Muscle of leg (tissue), 11 donors: ENCODE measurements around the gene PACSIN2. TPM values are rescaled to one million over a fixed set of nuclear protein-coding genes. Genes with fewer than 3 reads are reported as not detected.
"Not testable (repeated sequence)": the region's sequence is repeated elsewhere in the genome, so short reads cannot be mapped to it uniquely, and the experiment has no call there.

Experiments
- DNase-seq: peaks from one replicate; pipeline ENCODE4 v3.0.0; 2013
- H3K27ac ChIP-seq: one replicate; pipeline ENCODE4 v1.5.1; 2013; ENCODE audit warnings: mild to moderate bottlenecking, low read length, control low read depth
- H3K27me3 ChIP-seq: one replicate; pipeline ENCODE4 v1.6.1; 2013; ENCODE audit warnings: low read length; ENCODE audit not compliant: control insufficient read depth, insufficient read depth
- H3K36me3 ChIP-seq: one replicate; pipeline ENCODE4 v1.6.1; 2013; ENCODE audit warnings: low read length; ENCODE audit not compliant: control insufficient read depth, insufficient read depth
- H3K4me1 ChIP-seq: one replicate; pipeline ENCODE4 v1.6.1; 2013; ENCODE audit warnings: low read length; ENCODE audit not compliant: control insufficient read depth, insufficient read depth
- H3K4me3 ChIP-seq: one replicate; pipeline ENCODE4 v1.5.1; 2013; ENCODE audit warnings: low read length, control low read depth
- H3K9me3 ChIP-seq: replicated peaks from 2 replicates; pipeline ENCODE4 v1.6.1; 2013; ENCODE audit warnings: low read depth, low read length; ENCODE audit not compliant: control insufficient read depth
- WGBS: methylation state at CpG from one replicate; pipeline ENCODE4 v1.1.5; 2013; ENCODE audit warnings: missing lambda C conversion rate; ENCODE audit not compliant: insufficient coverage; 5-methylcytosine and 5-hydroxymethylcytosine counted together
- polyA plus RNA-seq, 8 donors: library from polyadenylated mRNA; unstranded; fragments of 120-200 nt; gene quantifications; one replicate each; pipeline versions ENCODE4 v1.2.1 to v1.2.3, GENCODE V29; 2013; ENCODE audit warnings: inconsistent platforms in 1 of 8, low replicate concordance in 1 of 8; ENCODE audit not compliant: insufficient read length in 8 of 8, insufficient read depth in 1 of 8
- total RNA-seq: library from RNA; stranded (reverse); fragments of 120-200 nt; gene quantifications from one replicate; pipeline ENCODE4 v1.2.4, GENCODE V29; 2013

Gene PACSIN2
- total and polyA plus RNA-seq, 9 donors: 23.1 to 38.6 (median 30.5) TPM

- Histone ChIP-seq H3K9me3 (no peaks in the 10 kb centered on the region), H3K4me3 (no peak overlapping the region), H3K4me1 (peaks cover 28% of the 10 kb centered on the region), H3K27ac (peak overlapping the region; percentile 43), H3K27me3 (no peaks in the 10 kb centered on the region), H3K36me3 (no peaks in the 10 kb centered on the region)
- WGBS: 44% methylated on average over 3 of the region's 8 CpGs
- DNase-seq: peak; percentile 88
Measured at GRCh38 chr22:42967933-42968332, 47.0 kb downstream of the PACSIN2 start.

GRCh38 chr22:42967005-42967404 is 47.9 kb downstream of the PACSIN2 start:
- no peaks in the 10 kb centered on the region for H3K9me3 ChIP-seq
- H3K4me3 ChIP-seq: no peak overlapping the region
- H3K4me1 ChIP-seq: peaks cover 30% of the 10 kb centered on the region
- no peaks in the 10 kb centered on the region for H3K36me3 ChIP-seq
- no peaks in the 10 kb centered on the region for H3K27me3 ChIP-seq
- H3K27ac ChIP-seq: no peak overlapping the region
- no peak for DNase-seq
- 77% methylated on average over 5 of the region's 8 CpGs for WGBS

- WGBS: 20% methylated on average over 1 of the region's 1 CpG
- H3K4me1 ChIP-seq: peaks cover 35% of the 10 kb centered on the region
- H3K27me3 ChIP-seq: no peaks in the 10 kb centered on the region
- peak; percentile 69 for DNase-seq
- H3K36me3 ChIP-seq: no peaks in the 10 kb centered on the region
- H3K9me3 ChIP-seq: no peaks in the 10 kb centered on the region
- no peak overlapping the region for H3K4me3 ChIP-seq
- peak overlapping the region; percentile 42 for H3K27ac ChIP-seq
Measured at GRCh38 chr22:42966497-42966896, 48.5 kb downstream of the PACSIN2 start.

- no CpG with 5 or more reads among the region's 6 CpGs for WGBS
- H3K9me3 ChIP-seq: no peaks in the 10 kb centered on the region
- no peak for DNase-seq
- H3K4me1 ChIP-seq: peaks cover 43% of the 10 kb centered on the region
- no peak overlapping the region for H3K27ac ChIP-seq
- no peaks in the 10 kb centered on the region for H3K27me3 ChIP-seq
- H3K36me3 ChIP-seq: no peaks in the 10 kb centered on the region
- no peak overlapping the region for H3K4me3 ChIP-seq
Measured at GRCh38 chr22:42964994-42965699, 49.8 kb downstream of the PACSIN2 start.

- no peaks in the 10 kb centered on the region for H3K27me3 ChIP-seq
- H3K9me3 ChIP-seq: no peaks in the 10 kb centered on the region
- peaks cover 42% of the 10 kb centered on the region for H3K4me1 ChIP-seq
- no peak for DNase-seq
- H3K4me3 ChIP-seq: no peak overlapping the region
- WGBS: 88% methylated on average over 6 of the region's 9 CpGs
- no peaks in the 10 kb centered on the region for H3K36me3 ChIP-seq
- H3K27ac ChIP-seq: no peak overlapping the region
Measured at GRCh38 chr22:42963231-42963595, 51.7 kb downstream of the PACSIN2 start.

- 98% methylated on average over 4 of the region's 9 CpGs for WGBS
Measured at GRCh38 chr22:42962295-42963230, 52.4 kb downstream of the PACSIN2 start.

GRCh38 chr22:42961810-42962209 is 53.1 kb downstream of the PACSIN2 start:
- Histone ChIP-seq H3K36me3 (no peaks in the 10 kb centered on the region), H3K9me3 (no peaks in the 10 kb centered on the region), H3K4me3 (no peak overlapping the region), H3K27ac (no peak overlapping the region), H3K27me3 (no peaks in the 10 kb centered on the region), H3K4me1 (peaks cover 41% of the 10 kb centered on the region)
- DNase-seq: peak; percentile 27
- WGBS: 80% methylated on average over 3 of the region's 6 CpGs

More at GRCh38 chr22:42962295-42963230, 52.4 kb downstream of the PACSIN2 start:
- Histone ChIP-seq H3K27ac (no peak overlapping the region), H3K36me3 (no peaks in the 10 kb centered on the region), H3K4me3 (no peak overlapping the region), H3K27me3 (no peaks in the 10 kb centered on the region), H3K4me1 (peaks cover 44% of the 10 kb centered on the region), H3K9me3 (no peaks in the 10 kb centered on the region)
- DNase-seq: peak; percentile 47

- H3K4me3 ChIP-seq, H3K36me3 ChIP-seq, H3K27ac ChIP-seq, H3K9me3 ChIP-seq, DNase-seq, H3K27me3 ChIP-seq: not testable (repeated sequence)
- WGBS: no CpG with 5 or more reads among the region's 3 CpGs
- peaks cover 39% of the 10 kb centered on the region for H3K4me1 ChIP-seq
Measured at GRCh38 chr22:42961400-42961690, 53.6 kb downstream of the PACSIN2 start.

GRCh38 chr22:42960531-42961399 is 54.2 kb downstream of the PACSIN2 start:
- Histone ChIP-seq H3K4me1 (peaks cover 39% of the 10 kb centered on the region), H3K4me3 (no peak overlapping the region), H3K27ac (peak overlapping the region; percentile 82)

More at GRCh38 chr22:42960531-42961399, 54.2 kb downstream of the PACSIN2 start:
- H3K36me3 ChIP-seq: no peaks in the 10 kb centered on the region
- no peaks in the 10 kb centered on the region for H3K27me3 ChIP-seq
- WGBS: 21% methylated on average over 4 of the region's 10 CpGs
- H3K9me3 ChIP-seq: no peaks in the 10 kb centered on the region
- peak; percentile 34 for DNase-seq
